Glomerular visceral epithelial cell (primary cell): Measurements from ENCODE around the gene ZBTB8OS.

ENCODE experiments used
- DNase-seq: peaks from one replicate; pipeline ENCODE4 v3.0.0-alpha.2; 2016; ENCODE audit errors: extremely low spot score

Gene ZBTB8OS

DNA sequence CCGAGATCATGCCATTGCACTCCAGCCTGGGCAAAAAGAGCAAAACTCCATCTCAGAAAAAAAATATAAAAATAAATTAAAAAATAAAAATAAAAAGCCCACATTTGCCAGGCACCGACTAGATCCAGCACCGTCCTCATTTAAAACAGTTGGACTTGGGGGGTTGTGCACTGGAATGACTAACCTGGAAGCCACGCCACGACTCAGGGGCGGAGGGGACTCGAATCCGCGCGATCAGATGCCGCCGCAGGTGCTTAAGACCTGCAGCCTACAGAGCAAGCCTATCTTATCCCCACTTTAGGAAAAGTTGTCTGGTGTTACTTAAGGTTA is 38.5 kb downstream of the ZBTB8OS start:
- no peak for DNase-seq

- DNase-seq, result no peak
Observed at GRCh38 chr1:32609180-32609579, 41.2 kb downstream of the ZBTB8OS start.

DNA sequence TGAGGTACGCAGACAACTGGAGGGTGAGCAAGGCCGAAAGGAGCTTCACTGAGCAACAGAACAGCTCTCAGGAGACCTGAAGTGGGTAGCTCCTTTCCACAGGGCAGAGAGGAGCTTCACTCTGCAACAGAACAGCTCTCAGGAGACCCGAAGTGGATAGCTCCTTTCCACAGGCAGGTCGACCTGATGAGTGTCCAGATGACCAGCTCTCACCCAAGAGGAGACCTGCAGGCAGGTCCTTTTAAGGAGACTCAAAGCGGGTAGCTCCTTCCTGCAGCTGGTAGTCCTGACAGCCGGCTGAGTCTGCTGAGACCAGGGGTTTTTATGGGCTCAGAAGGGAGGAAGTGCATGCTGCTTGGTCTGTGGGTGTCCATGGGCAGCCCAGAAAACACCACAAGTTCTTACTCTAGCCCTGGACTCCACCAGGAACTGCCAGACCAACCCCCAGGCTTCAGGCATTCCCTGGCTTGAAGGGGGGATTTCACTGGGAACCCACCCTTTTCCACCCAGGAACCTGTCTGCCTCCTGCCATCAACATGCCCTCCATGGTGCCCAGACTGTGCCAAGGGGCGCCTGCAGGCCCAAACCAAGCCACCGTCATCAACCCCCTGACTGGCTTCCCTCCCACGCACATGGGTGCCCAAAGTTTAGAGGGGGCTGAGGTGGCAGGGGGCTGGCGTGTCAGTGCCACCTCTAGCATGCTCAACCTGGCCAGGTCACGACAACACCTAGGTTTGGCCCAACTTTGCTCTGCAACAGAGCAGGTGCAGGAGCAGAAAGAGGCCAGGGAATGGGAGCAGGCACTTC is 43.6 kb downstream of the ZBTB8OS start:
- DNase-seq, result no peak

- no peak for DNase-seq
Observed at GRCh38 chr1:32605711-32606424, 44.5 kb downstream of the ZBTB8OS start.

DNA sequence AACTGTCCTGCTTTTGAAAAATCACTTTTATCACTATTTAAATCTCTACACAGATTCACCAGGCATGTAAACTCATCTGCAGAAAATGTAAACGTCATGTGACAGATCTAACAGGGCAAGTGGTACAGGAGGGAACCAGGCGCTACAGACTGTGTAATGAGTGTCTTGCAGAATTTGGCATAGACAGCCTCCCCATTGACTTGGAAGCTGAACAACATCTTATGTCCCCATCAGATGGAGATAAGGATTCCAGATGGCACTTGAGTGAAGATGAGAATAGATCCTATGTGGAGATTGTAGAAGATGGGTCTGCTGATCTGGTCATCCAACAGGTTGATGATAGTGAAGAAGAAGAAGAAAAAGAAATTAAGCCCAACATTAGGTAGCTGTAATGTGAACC is 50.3 kb downstream of the ZBTB8OS start:
- no peak for DNase-seq

DNA sequence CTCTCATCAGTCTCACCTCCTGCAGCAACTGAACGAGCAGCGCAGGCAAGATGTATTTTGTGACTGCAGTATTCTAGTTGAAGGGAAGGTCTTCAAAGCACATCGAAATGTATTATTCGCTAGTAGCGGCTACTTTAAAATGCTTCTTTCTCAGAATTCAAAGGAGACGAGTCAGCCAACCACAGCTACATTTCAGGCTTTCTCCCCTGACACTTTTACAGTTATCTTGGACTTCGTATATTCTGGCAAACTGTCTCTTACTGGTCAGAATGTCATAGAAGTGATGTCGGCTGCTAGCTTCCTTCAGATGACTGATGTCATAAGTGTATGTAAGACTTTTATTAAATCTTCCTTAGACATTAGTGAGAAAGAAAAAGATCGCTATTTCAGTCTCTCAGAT is 57.4 kb downstream of the ZBTB8OS start:
- no peak for DNase-seq

GRCh38 chr1:32580348-32581017 is 69.9 kb downstream of the ZBTB8OS start:
- no peak for DNase-seq
